HG03558 (cell line): Measurements from ENCODE around the gene CMSS1.
"Not testable (repeated sequence)": the region's sequence is repeated elsewhere in the genome, so short reads cannot be mapped to it uniquely, and the experiment has no call there.

ENCODE experiments used
- ATAC-seq: cut with Tn5 transposase; IDR thresholded peaks from one replicate; pipeline ENCODE4 v1.9.1; 2021; ENCODE audit warnings: moderate number of reproducible peaks; ENCODE audit not compliant: unreplicated experiment; ENCODE audit errors: extremely low read depth

CMSS1 gene

GRCh38 chr3:99810403-99810802 lies 7.3 kb upstream of the CMSS1 start:
- no peak for ATAC-seq

DNA sequence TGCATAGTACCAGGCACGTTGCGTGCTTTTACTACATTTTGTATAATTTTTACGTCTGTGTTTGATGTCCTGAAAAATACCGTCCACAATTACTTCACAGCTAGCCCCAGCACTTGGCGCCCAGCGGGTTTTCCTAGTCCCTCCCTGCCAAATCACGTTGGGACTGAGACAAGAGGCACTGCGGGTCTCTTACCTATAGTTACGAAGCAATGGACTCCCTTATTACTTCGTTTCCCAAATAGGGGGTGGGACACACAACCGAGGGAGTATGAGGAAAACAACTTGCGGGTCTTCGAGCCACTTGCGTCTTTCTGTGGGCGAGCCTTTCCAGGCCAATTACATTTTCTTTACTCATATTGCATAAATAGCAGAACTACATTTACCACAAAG lies 620 bp upstream of the CMSS1 start:
- ATAC-seq = no peak

DNA sequence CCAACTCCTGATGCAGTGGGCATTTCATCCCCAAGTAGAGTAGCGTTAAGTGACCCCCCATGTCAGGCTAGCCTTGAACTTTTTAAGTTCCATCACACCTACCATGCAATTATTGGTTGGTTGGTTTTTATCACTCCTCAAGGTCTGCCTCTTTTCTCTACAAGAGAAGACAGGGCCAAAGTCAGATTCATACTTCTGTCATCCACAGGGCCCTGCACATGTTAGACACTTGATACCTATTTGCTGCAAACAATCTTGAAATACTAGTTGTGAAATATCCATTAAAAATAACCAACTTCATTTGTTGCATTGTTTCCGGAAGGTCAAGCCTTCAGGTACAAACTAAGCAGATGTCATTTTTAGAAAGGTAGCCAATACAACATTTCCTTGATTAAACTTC lies 1.2 kb downstream of the CMSS1 start:
- no peak for ATAC-seq

GRCh38 chr3:99823723-99824711 lies 6.4 kb downstream of the CMSS1 start:
- ATAC-seq = no peak

DNA sequence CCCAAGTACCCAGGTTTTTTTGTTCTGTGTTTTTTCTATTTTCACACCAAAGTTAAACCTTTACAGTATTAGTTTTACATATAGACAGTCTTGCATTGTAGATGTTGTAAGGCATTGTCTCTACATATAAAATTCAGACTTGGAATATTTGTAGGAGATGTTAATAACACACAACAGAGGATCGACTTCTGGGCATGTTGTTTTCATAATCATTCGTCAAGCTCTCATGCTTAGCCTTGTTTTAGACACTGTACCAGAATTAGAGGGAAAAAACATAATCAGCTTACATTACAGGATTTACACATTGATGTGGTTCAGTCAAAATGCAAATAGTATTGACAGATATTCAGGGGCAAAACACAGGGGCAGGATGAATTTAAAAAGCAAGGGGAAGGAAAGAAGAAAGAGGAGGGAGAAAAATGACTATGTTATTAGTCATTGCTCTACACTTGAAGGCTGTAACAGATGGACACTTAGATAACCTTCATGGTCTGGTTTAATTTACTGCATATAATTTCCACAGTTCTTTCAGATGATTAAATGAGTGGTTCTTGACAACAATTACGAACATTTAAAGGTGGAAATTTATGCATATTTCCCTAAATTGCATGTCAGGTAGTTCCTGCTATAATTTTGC lies 7.5 kb downstream of the CMSS1 start:
- ATAC-seq = no peak

- no peak for ATAC-seq
Observed at GRCh38 chr3:99829844-99830243, 12.2 kb downstream of the CMSS1 start.

DNA sequence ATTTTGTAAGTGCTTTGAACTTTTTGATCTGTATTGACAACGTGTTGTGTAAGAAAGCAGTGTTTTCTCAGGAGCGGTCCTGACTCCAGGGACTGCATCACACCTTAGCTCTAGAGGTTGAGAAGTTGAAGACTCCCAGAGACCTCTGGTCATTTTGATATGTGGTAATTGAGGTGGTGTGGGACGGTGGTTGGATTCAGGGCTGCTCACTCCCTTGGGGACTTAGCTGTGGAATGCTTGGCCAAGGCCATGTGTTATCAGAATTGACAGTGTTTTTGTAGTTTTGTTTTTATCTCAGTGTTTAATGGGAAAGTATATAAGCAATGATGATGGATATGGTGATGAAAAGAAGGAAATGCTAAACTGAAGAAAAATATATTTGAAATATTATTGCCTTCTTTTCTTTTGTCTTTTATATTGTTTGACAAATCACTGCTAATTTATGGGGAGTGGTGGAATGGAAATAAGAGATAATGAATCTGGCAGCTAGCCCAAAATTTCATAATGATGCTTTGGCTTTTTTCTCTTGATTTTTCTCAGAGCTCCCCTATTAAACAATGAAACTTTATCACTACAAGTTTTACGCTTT lies 16.0 kb downstream of the CMSS1 start:
- no peak for ATAC-seq

DNA sequence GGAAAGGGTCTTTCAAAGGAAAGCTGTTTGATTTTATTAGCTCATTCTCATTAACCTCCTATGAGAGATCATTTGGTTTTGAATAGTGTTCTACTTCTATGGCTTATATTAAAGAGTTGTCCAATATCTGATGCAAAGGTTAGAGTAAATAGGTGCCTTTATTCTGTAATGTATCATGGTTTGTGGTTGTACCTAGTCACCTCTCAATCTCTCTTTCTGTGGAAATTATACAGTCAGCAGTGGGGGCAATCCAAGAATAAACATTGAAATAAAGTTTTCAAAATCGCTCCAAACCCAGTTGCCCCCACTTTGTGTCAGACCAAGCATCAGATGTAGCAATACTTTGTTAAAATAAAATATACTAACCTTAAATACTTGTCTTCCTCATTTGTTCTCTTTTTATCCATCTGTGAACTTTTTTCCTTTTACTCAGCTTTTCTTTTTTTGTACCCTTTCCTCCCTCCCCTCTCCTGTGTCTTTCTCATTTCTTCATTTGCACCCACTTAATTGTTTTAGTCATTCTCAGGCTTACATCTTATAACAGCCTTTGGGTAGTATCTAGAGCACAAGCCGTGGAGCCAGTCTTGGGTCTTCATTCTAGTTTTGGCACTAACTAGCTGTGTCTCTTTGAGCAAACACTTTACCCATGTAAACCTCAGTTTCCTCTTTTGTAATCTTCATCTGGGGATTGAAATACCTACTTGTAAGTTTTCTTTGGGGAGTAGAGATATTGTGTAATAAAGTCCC lies 16.7 kb downstream of the CMSS1 start:
- ATAC-seq = no peak

GRCh38 chr3:99836681-99837080 lies 19.0 kb downstream of the CMSS1 start:
- ATAC-seq = no peak

- ATAC-seq = no peak
Observed at GRCh38 chr3:99837715-99838114, 20.1 kb downstream of the CMSS1 start.

DNA sequence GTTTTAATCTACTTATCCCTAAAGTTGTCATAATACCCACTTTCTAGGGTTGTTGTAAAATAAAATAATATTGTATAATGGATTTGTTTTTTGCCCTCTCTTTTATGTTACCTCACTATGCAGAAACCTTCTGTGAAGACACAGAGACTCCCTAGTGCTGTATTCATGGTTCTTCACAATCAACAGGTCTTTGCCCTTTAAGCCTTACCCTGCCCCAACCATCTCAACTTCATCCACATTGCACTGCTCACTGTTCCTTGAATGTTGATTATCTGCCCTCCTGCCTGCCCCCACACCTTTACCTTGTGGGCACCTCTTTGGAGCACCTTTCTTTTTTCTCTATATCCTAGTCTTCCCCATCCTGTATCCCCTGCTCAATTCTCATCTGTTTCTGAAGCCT lies 21.1 kb downstream of the CMSS1 start:
- ATAC-seq = no peak

DNA sequence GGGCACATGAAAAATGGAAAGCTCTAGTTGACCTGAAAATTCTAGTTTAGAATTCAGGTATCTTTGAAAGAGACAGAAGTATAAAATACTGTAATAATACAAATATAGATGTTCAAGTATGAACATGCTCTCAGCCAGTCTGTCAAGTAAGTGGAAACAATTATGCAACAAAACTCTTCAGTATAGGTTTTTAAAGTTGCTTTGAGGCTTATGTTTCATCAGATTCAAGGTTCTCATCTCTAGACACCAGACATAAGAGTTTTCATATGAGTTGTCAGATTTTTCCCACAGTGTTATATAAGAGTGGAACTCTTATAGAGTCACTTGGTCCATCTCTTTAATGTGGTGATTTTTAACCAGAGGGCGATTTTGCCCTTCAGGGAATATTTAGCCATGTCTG lies 22.0 kb downstream of the CMSS1 start:
- ATAC-seq = no peak

GRCh38 chr3:99841949-99842348 lies 24.3 kb downstream of the CMSS1 start:
- not testable (repeated sequence) for ATAC-seq

DNA sequence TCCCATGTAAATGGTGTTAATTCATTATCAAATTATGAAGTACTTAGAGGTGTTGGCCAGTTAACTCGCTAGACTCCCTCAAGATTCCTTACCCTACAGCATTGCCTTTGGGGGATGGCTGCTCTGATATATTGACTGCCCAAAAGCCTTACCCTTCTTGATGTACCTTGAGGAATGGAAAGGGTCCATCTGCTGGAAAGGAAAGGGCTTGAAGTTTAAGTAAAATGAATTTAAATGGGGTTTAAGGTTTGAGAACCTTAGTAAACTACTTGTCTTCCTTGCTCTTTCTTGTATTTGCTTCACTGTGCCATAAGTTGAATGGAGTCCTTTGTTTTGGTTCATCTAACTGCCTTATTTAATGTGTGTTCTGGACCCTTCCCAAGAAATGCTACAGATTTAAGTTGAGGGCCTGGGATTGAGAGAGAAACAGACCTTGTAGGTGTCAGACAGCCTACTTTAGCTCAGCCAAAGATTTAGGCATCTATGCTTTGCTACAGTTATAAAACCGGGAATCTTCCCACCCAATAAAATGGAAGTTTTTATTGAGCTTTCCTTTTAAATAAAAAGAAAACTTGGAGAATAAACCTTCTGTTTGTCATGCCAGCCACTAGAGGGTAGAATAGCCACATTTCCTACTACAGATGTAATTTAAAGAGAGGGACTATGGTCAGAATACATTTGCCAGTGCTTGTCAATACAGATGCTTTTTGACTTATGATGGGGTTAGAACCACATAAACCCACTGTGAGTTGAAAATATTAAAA lies 25.3 kb downstream of the CMSS1 start:
- no peak for ATAC-seq

GRCh38 chr3:99843590-99844258 lies 26.1 kb downstream of the CMSS1 start:
- no peak for ATAC-seq

- ATAC-seq = no peak
Observed at GRCh38 chr3:99845331-99845730, 27.7 kb downstream of the CMSS1 start.

DNA sequence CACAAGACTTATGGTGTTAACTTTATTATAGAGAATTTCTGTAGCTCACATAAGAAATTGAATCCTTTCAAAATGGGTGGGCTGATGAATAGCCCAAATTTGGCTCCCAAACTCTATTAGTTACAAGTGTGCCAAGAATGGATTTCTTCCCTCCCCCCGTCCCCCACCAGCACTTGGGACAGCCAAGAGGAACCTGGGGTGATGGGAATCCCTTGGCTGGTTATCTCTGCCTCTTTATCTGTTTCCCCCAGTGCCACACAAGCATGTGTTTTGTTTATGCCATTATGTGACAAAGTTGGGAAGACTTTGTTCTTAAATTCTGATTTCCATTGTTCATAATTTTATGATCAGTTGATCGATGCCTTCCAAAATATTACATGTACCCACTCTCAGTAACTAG lies 28.3 kb downstream of the CMSS1 start:
- ATAC-seq = no peak

DNA sequence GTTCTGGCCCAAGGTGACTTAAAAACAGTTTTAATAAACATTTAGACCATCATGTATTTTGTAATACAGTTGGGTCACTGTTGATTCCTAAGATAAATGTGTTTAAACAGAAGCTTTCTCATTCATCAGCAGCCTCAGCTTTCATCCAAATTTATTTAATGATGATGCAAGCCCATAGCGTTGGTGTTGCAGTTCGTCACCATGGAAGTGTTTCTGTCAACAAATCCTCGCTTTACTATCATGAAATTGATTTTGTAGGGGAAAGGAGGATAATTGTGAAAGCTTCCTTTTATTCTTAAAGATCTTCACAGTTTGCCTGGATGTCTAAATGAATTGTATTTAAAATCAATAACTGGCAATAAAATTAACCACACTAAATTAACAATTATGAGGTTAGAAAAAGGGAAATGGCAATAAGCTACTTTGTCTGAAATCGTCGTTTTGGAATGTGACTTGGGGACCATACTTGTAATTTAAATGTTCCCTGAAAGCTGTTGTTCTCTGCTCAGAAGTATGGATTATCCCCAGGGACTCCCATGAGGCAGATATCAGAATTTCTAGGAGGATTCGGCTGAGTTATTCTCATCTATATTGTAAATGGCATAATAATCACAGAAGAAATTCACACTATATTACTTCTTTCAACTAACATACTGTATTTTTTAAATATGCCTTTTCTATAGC lies 29.0 kb downstream of the CMSS1 start:
- ATAC-seq = no peak

DNA sequence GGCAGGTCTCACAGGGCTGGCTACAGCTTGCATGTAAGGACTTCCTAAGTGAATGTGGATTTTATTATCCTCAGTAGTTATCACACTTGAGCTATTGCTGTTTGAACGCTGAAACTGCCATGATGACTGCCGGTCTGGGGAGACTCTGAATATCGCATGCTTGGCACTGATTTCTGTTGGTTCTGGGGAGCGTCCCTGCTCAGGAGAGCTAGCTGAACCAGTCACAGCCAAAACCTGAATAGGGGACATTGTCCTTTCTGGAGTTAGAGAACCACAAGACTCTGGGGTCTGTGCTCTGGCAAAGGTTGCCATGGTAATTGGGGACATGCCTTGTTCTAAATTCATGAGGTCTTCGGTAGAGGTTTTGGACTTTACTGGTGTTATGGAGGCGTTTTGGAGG lies 30.8 kb downstream of the CMSS1 start:
- no peak for ATAC-seq
